Measurements from ENCODE around the gene SPINK2. TPM values are rescaled to one million over a fixed set of nuclear protein-coding genes. Genes with fewer than 3 reads are reported as not detected.

The SPINK2 gene
- total and polyA plus RNA-seq, 2 of the 8 experiments (the other 6 are each of a cell fraction or from before 2014, with no cell fraction given), result 0.89 to 1.4 TPM

DNA sequence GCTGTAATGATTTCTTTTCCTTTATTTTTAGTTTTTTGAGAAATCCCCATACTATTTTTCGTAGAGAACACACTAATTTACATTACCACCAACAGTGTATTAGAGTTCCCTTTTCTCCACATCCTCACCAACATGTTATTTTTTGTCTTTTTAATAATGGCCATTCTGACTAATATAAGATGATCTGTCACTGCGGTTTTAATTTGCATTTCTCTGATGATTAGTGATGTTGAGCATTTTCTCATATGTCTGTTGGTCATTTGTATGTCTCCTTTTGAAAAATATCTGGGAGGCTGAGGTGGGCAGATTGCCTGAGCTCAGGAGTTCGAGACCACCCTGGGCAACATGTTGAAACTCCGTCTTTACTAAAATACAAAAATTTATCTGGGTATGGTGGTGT is 30.2 kb downstream of the SPINK2 start (continued):
- TF ChIP-seq CTBP2 (IDR thresholded peaks at IDR 0.05; ENCODE audit: borderline replicate concordance, insufficient read depth, insufficient read length, low read length) (no peak), POLR2AphosphoS5 (IDR thresholded peaks at IDR 0.05; ENCODE audit: low read depth, low read length) (no peak), CHD2 (IDR thresholded peaks at IDR 0.05; ENCODE audit: low read length) (no peak), MAX (IDR thresholded peaks at IDR 0.05) (no peak), TCF12 (IDR thresholded peaks at IDR 0.05; ENCODE audit: low read depth, low read length) (no peak), SUZ12 (IDR thresholded peaks at IDR 0.05; ENCODE audit: low read length) (no peak)

Data from H1 (cell line).